Mesothelial cell of epicardium (in vitro differentiated cells): ENCODE results near the gene GRHL1. TPM values are rescaled to one million over a fixed set of nuclear protein-coding genes. Genes with fewer than 3 reads are reported as not detected.

Experiments
- DNase-seq, 2 experiments: peaks; one replicate each; pipeline ENCODE4 v3.0.0; 2021; ENCODE audit warnings: low spot score in 2 of 2; ENCODE audit not compliant: unreplicated experiment in 2 of 2
- H3K27ac Mint-ChIP-seq: 2 replicates; pipeline ENCODE4 v1.8.0; 2021; ENCODE audit warnings: mixed read lengths
- H3K27me3 Mint-ChIP-seq: 2 replicates; pipeline ENCODE4 v1.8.0; 2021; ENCODE audit warnings: low read depth, mixed read lengths
- H3K36me3 Mint-ChIP-seq: 2 replicates; pipeline ENCODE4 v1.8.0; 2021; ENCODE audit warnings: mixed read lengths
- H3K4me1 Mint-ChIP-seq: 2 replicates; pipeline ENCODE4 v1.8.0; 2021; ENCODE audit warnings: mixed read lengths
- H3K4me3 Mint-ChIP-seq: 2 replicates; pipeline ENCODE4 v1.8.0; 2021; ENCODE audit warnings: mild to moderate bottlenecking, moderate library complexity, mixed read lengths
- H3K9me3 Mint-ChIP-seq: 2 replicates; pipeline ENCODE4 v1.8.0; 2021; ENCODE audit warnings: mixed read lengths
- CTCF ChIP-seq: fragments of 200-600 bp; sonication (generic); IDR thresholded peaks from one replicate; pipeline ENCODE4 v1.5.0; 2021; ENCODE audit warnings: antibody characterized with exemption; ENCODE audit not compliant: unreplicated experiment
- total RNA-seq: library from RNA; stranded (reverse); gene quantifications from 3 replicates; pipeline ENCODE4 v1.2.1, GENCODE V29; 2021

Gene GRHL1
- total RNA-seq, 1 donor from 2014 or later, result 8.2 TPM

DNA sequence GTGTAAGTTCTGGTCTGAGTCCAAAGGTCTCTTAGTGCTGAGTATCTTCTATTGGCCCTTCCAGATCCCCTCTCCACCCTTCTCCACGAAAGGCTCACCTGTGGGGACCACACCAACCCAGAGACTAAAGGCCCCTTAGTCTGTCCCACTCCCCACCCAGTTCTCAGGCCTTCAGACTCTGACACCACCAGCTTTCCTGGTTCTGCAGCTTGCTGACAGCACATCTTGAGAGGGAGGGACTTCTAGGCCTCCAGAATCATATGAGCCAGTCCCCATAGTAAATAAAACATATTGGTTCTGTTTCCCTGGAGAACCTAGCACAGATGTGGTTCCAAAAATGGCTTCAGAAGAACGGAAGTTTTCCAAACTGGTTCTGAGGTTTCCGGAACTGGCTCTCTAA, 53.3 kb downstream of the GRHL1 start:
- Mint-ChIP-seq H3K27me3 (no peaks in the 10 kb centered on the region), H3K27ac (no peak overlapping the region), H3K9me3 (no peaks in the 10 kb centered on the region), H3K4me3 (no peak overlapping the region), H3K4me1 (peaks cover 14% of the 10 kb centered on the region), H3K36me3 (peaks cover 2% of the 10 kb centered on the region)
- no peak for TF ChIP-seq CTCF
- DNase-seq, result no peak

DNA sequence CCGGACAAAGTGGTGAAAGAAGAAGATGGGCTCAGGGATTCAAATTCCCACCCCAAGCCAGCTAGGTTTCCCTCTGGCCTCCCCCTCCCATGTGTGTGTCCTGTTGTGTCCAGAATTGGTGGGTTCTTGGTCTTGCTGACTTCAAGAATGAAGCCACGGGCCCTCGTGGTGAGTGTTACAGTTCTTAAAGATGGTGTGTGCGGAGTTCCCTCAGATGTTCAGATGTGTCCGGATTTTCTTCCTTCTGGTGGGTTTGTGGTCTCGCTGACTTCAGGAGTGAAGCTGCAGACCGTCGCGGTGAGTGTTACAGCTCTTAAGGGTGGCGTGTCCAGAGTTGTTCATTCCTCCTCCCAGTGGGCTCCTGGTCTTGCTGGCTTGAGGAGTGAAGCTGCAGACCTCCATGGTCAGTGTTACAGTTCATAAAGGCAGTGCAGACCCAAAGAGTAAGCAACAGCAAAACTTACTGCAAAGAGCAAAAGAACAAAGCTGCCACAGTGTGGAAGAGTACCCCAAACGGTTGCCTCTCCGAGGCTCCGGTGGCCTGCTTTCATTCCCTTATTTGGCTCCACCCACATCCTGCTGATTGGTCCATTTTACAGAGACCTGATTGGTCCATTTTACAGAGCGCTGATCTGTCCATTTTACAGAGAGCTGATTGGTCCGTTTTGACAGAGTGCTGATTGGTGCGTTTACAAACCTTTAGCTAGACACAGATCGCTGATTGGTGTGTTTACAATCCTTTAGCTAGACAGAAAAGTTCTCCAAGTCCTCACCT, 54.2 kb downstream of the GRHL1 start:
- peaks cover 2% of the 10 kb centered on the region for H3K36me3 Mint-ChIP-seq
- TF ChIP-seq CTCF, result no peak
- peaks cover 14% of the 10 kb centered on the region for H3K4me1 Mint-ChIP-seq
- no peaks in the 10 kb centered on the region for H3K9me3 Mint-ChIP-seq
- no peaks in the 10 kb centered on the region for H3K27me3 Mint-ChIP-seq
- DNase-seq, result no peak
- no peak overlapping the region for H3K27ac Mint-ChIP-seq
- H3K4me3 Mint-ChIP-seq, result no peak overlapping the region

- no peak overlapping the region for H3K4me3 Mint-ChIP-seq
- TF ChIP-seq CTCF, result no peak
- peaks cover 2% of the 10 kb centered on the region for H3K36me3 Mint-ChIP-seq
- no peak for DNase-seq
- no peaks in the 10 kb centered on the region for H3K9me3 Mint-ChIP-seq
- peaks cover 14% of the 10 kb centered on the region for H3K4me1 Mint-ChIP-seq
- no peaks in the 10 kb centered on the region for H3K27me3 Mint-ChIP-seq
- H3K27ac Mint-ChIP-seq, result no peak overlapping the region
Observed at GRCh38 chr2:10006236-10007161, 55.0 kb downstream of the GRHL1 start.

GRCh38 chr2:10007435-10007834, 55.9 kb downstream of the GRHL1 start:
- no peaks in the 10 kb centered on the region for H3K9me3 Mint-ChIP-seq
- H3K27me3 Mint-ChIP-seq, result no peaks in the 10 kb centered on the region
- no peaks in the 10 kb centered on the region for H3K36me3 Mint-ChIP-seq
- peaks cover 14% of the 10 kb centered on the region for H3K4me1 Mint-ChIP-seq
- TF ChIP-seq CTCF, result no peak
- DNase-seq, result no peak
- H3K27ac Mint-ChIP-seq, result peak overlapping the region; percentile 61
- no peak overlapping the region for H3K4me3 Mint-ChIP-seq

GRCh38 chr2:10007921-10008808, 56.7 kb downstream of the GRHL1 start:
- no peak for TF ChIP-seq CTCF
- Mint-ChIP-seq H3K9me3 (no peaks in the 10 kb centered on the region), H3K4me1 (peaks cover 14% of the 10 kb centered on the region), H3K27me3 (no peaks in the 10 kb centered on the region), H3K36me3 (no peaks in the 10 kb centered on the region), H3K4me3 (no peak overlapping the region), H3K27ac (peak overlapping the region; percentile 61)
- no peak for DNase-seq
